ENCODE results near the gene PRKN. TPM values are rescaled to one million over a fixed set of nuclear protein-coding genes. Genes with fewer than 3 reads are reported as not detected.

PRKN gene
- total RNA-seq, 2 donors from 2014 or later, result 10.7 to 21.2 TPM

DNA sequence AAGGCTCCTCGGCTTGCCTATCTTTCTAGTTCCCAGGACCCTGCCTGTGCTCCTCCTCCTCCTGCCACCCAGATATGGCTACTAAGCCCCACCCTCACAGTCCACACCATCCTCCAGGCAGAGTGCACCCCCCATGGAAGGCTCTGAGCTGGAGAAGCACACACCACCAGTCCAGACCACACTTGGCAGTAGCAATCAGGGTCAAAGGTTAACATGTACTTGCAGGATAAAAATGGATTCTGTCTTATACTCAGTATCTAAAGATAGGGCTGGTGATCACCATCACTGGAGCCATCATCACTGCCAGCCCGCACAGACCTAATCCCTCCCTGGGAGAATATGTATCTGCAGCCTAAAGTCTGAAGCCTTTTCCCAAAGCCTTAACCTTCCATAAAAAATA, 83.4 kb downstream of the PRKN start:
- TF ChIP-seq POLR2AphosphoS5 (IDR thresholded peaks at IDR 0.05), result no peak
- WGBS, result 81% methylated on average over 2 of the region's 2 CpGs
- no peaks in the 10 kb centered on the region for H3K4me1 ChIP-seq (replicated peaks)
- no peaks in the 10 kb centered on the region for H3K36me3 ChIP-seq
- no peaks in the 10 kb centered on the region for H3K27me3 ChIP-seq (replicated peaks; ENCODE audit: insufficient read depth)
- intact Hi-C loops (cut with DNase I), result no loop called here
- H3K27ac ChIP-seq, result no peak overlapping the region
- no peak overlapping the region for H3K4me3 ChIP-seq
- no peak for DNase-seq (ENCODE audit: low spot score)
- H3K9me3 ChIP-seq, result no peaks in the 10 kb centered on the region

GRCh38 chr6:162640756-162641155, 86.8 kb downstream of the PRKN start:
- no peak for DNase-seq (ENCODE audit: low spot score)
- Histone ChIP-seq H3K36me3 (no peaks in the 10 kb centered on the region), H3K9me3 (no peaks in the 10 kb centered on the region), H3K27me3 (replicated peaks; ENCODE audit: insufficient read depth) (no peaks in the 10 kb centered on the region), H3K4me1 (replicated peaks) (no peaks in the 10 kb centered on the region), H3K27ac (no peak overlapping the region), H3K4me3 (no peak overlapping the region)
- 88% methylated on average over 1 of the region's 1 CpG for WGBS
- intact Hi-C loops (cut with DNase I), result no loop called here
- TF ChIP-seq, protein P1, sequence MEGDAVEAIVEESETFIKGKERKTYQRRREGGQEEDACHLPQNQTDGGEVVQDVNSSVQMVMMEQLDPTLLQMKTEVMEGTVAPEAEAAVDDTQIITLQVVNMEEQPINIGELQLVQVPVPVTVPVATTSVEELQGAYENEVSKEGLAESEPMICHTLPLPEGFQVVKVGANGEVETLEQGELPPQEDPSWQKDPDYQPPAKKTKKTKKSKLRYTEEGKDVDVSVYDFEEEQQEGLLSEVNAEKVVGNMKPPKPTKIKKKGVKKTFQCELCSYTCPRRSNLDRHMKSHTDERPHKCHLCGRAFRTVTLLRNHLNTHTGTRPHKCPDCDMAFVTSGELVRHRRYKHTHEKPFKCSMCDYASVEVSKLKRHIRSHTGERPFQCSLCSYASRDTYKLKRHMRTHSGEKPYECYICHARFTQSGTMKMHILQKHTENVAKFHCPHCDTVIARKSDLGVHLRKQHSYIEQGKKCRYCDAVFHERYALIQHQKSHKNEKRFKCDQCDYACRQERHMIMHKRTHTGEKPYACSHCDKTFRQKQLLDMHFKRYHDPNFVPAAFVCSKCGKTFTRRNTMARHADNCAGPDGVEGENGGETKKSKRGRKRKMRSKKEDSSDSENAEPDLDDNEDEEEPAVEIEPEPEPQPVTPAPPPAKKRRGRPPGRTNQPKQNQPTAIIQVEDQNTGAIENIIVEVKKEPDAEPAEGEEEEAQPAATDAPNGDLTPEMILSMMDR (IDR thresholded peaks at IDR 0.05), result no peak
- TF ChIP-seq POLR2A (IDR thresholded peaks at IDR 0.05) (no peak), POLR2AphosphoS5 (IDR thresholded peaks at IDR 0.05) (no peak)

- Histone ChIP-seq H3K9me3 (no peaks in the 10 kb centered on the region), H3K27me3 (replicated peaks; ENCODE audit: insufficient read depth) (no peaks in the 10 kb centered on the region), H3K36me3 (no peaks in the 10 kb centered on the region), H3K4me3 (no peak overlapping the region), H3K4me1 (replicated peaks) (no peaks in the 10 kb centered on the region), H3K27ac (no peak overlapping the region)
- DNase-seq (ENCODE audit: low spot score), result no peak
- intact Hi-C loops (cut with DNase I), result no loop called here
- TF ChIP-seq POLR2AphosphoS5 (IDR thresholded peaks at IDR 0.05) (no peak), POLR2A (IDR thresholded peaks at IDR 0.05) (no peak)
- TF ChIP-seq, protein P1 (IDR thresholded peaks at IDR 0.05), result no peak
- 79% methylated on average over 2 of the region's 2 CpGs for WGBS
Measured at GRCh38 chr6:162639951-162640350, 87.6 kb downstream of the PRKN start.

GRCh38 chr6:162638931-162639574, 88.5 kb downstream of the PRKN start:
- Histone ChIP-seq H3K4me1 (replicated peaks) (no peaks in the 10 kb centered on the region), H3K27ac (no peak overlapping the region), H3K27me3 (replicated peaks; ENCODE audit: insufficient read depth) (no peaks in the 10 kb centered on the region), H3K9me3 (no peaks in the 10 kb centered on the region), H3K36me3 (no peaks in the 10 kb centered on the region), H3K4me3 (no peak overlapping the region)
- WGBS, result 66% methylated on average over 7 of the region's 7 CpGs
- intact Hi-C loops (cut with DNase I), result no loop called here
- DNase-seq (ENCODE audit: low spot score), result no peak
- TF ChIP-seq, protein P1 (IDR thresholded peaks at IDR 0.05), result no peak
- TF ChIP-seq POLR2AphosphoS5 (IDR thresholded peaks at IDR 0.05) (no peak), POLR2A (IDR thresholded peaks at IDR 0.05) (no peak)

GRCh38 chr6:162637317-162637716, 90.2 kb downstream of the PRKN start:
- Histone ChIP-seq H3K4me3 (no peak overlapping the region), H3K9me3 (no peaks in the 10 kb centered on the region), H3K27ac (no peak overlapping the region), H3K4me1 (replicated peaks) (no peaks in the 10 kb centered on the region), H3K27me3 (replicated peaks; ENCODE audit: insufficient read depth) (no peaks in the 10 kb centered on the region), H3K36me3 (no peaks in the 10 kb centered on the region)
- 96% methylated on average over 2 of the region's 2 CpGs for WGBS
- TF ChIP-seq POLR2A (IDR thresholded peaks at IDR 0.05) (no peak), POLR2AphosphoS5 (IDR thresholded peaks at IDR 0.05) (no peak)
- TF ChIP-seq, protein P1 (IDR thresholded peaks at IDR 0.05), result no peak
- intact Hi-C loops (cut with DNase I), result no loop called here
- no peak for DNase-seq (ENCODE audit: low spot score)
